ENCODE results near the gene SLC6A18. TPM values are rescaled to one million over a fixed set of nuclear protein-coding genes. Genes with fewer than 3 reads are reported as not detected.

Gene SLC6A18
- total and polyA plus RNA-seq, 2 of the 13 experiments (the other 11 are each of a cell fraction or from before 2014, with no cell fraction given) = not detected

- Histone ChIP-seq H3K27ac (ENCODE audit: extremely low read length, insufficient read depth, low read length) (peak overlapping the region; percentile 48), H3K9ac (ENCODE audit: insufficient read depth, low read depth, low read length) (peak overlapping the region; percentile 37), H3K79me2 (ENCODE audit: insufficient read depth, low read length) (no peaks in the 10 kb centered on the region), H3K4me3 (replicated peaks in 1 of 3; ENCODE audit: insufficient read depth in 1 of 3, low read depth in 2 of 3, low read length in 3 of 3) (peak overlapping the region in 2 of 3 experiments; percentile 7 to 38; a peak in 1 of 6 replicates), H3K36me3 (replicated peaks in 1 of 2; ENCODE audit: control insufficient read depth in 1 of 2, insufficient read depth in 2 of 2, low read length in 2 of 2) (no peaks in the 10 kb centered on the region), H3K4me1 (ENCODE audit: insufficient read depth, low read length) (peaks cover 71% of the 10 kb centered on the region), H2AFZ (ENCODE audit: low read length) (no peak overlapping the region), H4K20me1 (ENCODE audit: insufficient read depth, low read length) (no peaks in the 10 kb centered on the region), H3K9me3 (ENCODE audit: low read length) (no peaks in the 10 kb centered on the region), H3K27me3 (ENCODE audit: control insufficient read depth in 1 of 2, insufficient read depth in 2 of 2, low read length in 2 of 2) (no peaks in the 10 kb centered on the region; a peak in 1 of 5 replicates), H3K4me2 (ENCODE audit: low read depth, low read length) (peak overlapping the region; percentile 61)
- FAIRE-seq = no peak
- CTCF ChIA-PET (ENCODE audit: low intra/inter-chr PET ratio, low total read pairs) = no interaction called here
- intact Hi-C loops (cut with micrococcal nuclease; ENCODE audit: unreplicated experiment) = no loop called here
- WGBS (ENCODE audit: low lambda C conversion rate) = 89% methylated on average over 13 of the region's 30 CpGs
- no TSS peak for BruUV-seq (replicated peaks)
- no peak for ATAC-seq
- in situ Hi-C loops (cut with HindIII; ENCODE audit: extremely low pct_ligation_motif_present, low pct_unique_long_range_greater_than_20kb) = loop anchor here (10.0 kb wide), 1 partner anchor 467 kb away; no protein-coding TSS in a partner anchor
- POLR2A ChIA-PET = interaction anchor here (0.6 to 2.6 kb wide), 5 partner anchors 16 to 429 kb away, joined by 3 to 8 read pairs (median 7); no protein-coding TSS in a partner anchor
- no peak for DNase-seq (ENCODE audit: low spot score)
- no peak for TF ChIP-seq MXD1 (CRISPR knock-in tag; IDR thresholded peaks at IDR 0.05)
- TF ChIP-seq GPBP1L1 (CRISPR knock-in tag; IDR thresholded peaks at IDR 0.05) = no peak
- no peak for TF ChIP-seq ZNF264 (CRISPR knock-in tag; IDR thresholded peaks at IDR 0.05)
- TF ChIP-seq, protein P1, sequence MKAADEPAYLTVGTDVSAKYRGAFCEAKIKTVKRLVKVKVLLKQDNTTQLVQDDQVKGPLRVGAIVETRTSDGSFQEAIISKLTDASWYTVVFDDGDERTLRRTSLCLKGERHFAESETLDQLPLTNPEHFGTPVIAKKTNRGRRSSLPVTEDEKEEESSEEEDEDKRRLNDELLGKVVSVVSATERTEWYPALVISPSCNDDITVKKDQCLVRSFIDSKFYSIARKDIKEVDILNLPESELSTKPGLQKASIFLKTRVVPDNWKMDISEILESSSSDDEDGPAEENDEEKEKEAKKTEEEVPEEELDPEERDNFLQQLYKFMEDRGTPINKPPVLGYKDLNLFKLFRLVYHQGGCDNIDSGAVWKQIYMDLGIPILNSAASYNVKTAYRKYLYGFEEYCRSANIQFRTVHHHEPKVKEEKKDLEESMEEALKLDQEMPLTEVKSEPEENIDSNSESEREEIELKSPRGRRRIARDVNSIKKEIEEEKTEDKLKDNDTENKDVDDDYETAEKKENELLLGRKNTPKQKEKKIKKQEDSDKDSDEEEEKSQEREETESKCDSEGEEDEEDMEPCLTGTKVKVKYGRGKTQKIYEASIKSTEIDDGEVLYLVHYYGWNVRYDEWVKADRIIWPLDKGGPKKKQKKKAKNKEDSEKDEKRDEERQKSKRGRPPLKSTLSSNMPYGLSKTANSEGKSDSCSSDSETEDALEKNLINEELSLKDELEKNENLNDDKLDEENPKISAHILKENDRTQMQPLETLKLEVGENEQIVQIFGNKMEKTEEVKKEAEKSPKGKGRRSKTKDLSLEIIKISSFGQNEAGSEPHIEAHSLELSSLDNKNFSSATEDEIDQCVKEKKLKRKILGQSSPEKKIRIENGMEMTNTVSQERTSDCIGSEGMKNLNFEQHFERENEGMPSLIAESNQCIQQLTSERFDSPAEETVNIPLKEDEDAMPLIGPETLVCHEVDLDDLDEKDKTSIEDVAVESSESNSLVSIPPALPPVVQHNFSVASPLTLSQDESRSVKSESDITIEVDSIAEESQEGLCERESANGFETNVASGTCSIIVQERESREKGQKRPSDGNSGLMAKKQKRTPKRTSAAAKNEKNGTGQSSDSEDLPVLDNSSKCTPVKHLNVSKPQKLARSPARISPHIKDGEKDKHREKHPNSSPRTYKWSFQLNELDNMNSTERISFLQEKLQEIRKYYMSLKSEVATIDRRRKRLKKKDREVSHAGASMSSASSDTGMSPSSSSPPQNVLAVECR (CRISPR knock-in tag; IDR thresholded peaks at IDR 0.05; ENCODE audit: borderline replicate concordance) = peak; percentile 26; the same call in 1 of the 2 replicates
- TF ChIP-seq ZNF335 (CRISPR knock-in tag; IDR thresholded peaks at IDR 0.05) = no peak
- no peak for TF ChIP-seq FOXJ3 (CRISPR knock-in tag; IDR thresholded peaks at IDR 0.05; ENCODE audit: borderline replicate concordance)
- TF ChIP-seq ZFP1 (CRISPR knock-in tag; IDR thresholded peaks at IDR 0.05) = no peak
- TF ChIP-seq ZNF792 (CRISPR knock-in tag; IDR thresholded peaks at IDR 0.05) = no peak
- TF ChIP-seq ZNF512 (CRISPR knock-in tag; IDR thresholded peaks at IDR 0.05) = no peak
- no peak for TF ChIP-seq ZNF329 (CRISPR knock-in tag; IDR thresholded peaks at IDR 0.05; ENCODE audit: low read depth)
- no peak for TF ChIP-seq ZNF446 (CRISPR knock-in tag; IDR thresholded peaks at IDR 0.05)
- no peak for TF ChIP-seq ZBTB20 (CRISPR knock-in tag; IDR thresholded peaks at IDR 0.05; ENCODE audit: borderline replicate concordance, low read depth)
- TF ChIP-seq, protein P2, sequence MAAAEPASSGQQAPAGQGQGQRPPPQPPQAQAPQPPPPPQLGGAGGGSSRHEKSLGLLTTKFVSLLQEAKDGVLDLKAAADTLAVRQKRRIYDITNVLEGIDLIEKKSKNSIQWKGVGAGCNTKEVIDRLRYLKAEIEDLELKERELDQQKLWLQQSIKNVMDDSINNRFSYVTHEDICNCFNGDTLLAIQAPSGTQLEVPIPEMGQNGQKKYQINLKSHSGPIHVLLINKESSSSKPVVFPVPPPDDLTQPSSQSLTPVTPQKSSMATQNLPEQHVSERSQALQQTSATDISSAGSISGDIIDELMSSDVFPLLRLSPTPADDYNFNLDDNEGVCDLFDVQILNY (CRISPR knock-in tag; conservative IDR thresholded peaks at IDR 0.05) = no peak
- no peak for TF ChIP-seq ZNF230 (CRISPR knock-in tag; IDR thresholded peaks at IDR 0.05)
- no peak for TF ChIP-seq ZNF430 (CRISPR knock-in tag; IDR thresholded peaks at IDR 0.05)
- no peak for TF ChIP-seq NAIF1 (CRISPR knock-in tag; IDR thresholded peaks at IDR 0.05; ENCODE audit: borderline replicate concordance)
Observed at GRCh38 chr5:1177826-1178528, 47.2 kb upstream of the SLC6A18 start.

Data from HepG2 (cell line).